Islet precursor cell (in vitro differentiated cells): ENCODE measurements around the gene CD99.
"Not testable (repeated sequence)": the region's sequence is repeated elsewhere in the genome, so short reads cannot be mapped to it uniquely, and the experiment has no call there.

Experiments
- DNase-seq: peaks from one replicate; pipeline ENCODE4 v3.0.0-alpha.2; 2018

Gene CD99

GRCh38 chrX:2732649-2733048 is 41.6 kb downstream of the CD99 start:
- no peak for DNase-seq

GRCh38 chrX:2733286-2733685 is 42.2 kb downstream of the CD99 start:
- DNase-seq, result no peak

- no peak for DNase-seq
These were observed 44.2 kb downstream of the CD99 start for GRCh38 chrX:2735270-2735669.

- no peak for DNase-seq
These were observed 49.6 kb downstream of the CD99 start for GRCh38 chrX:2740672-2741071.

- DNase-seq, result no peak
These were observed 50.3 kb downstream of the CD99 start for GRCh38 chrX:2741386-2741785.

GRCh38 chrX:2746250-2746649 is 55.2 kb downstream of the CD99 start:
- not testable (repeated sequence) for DNase-seq

GRCh38 chrX:2748171-2748814 is 57.2 kb downstream of the CD99 start:
- no peak for DNase-seq

GRCh38 chrX:2748815-2749188 is 57.7 kb downstream of the CD99 start:
- DNase-seq, result no peak

GRCh38 chrX:2751291-2751690 is 60.2 kb downstream of the CD99 start:
- no peak for DNase-seq

- not testable (repeated sequence) for DNase-seq
These were observed 60.8 kb downstream of the CD99 start, which contains the start of gene XG for GRCh38 chrX:2751874-2752300. XG (plus strand) TSS chrX:2752040; CDS start chrX:2752275, 235 bp downstream.

- not testable (repeated sequence) for DNase-seq
These were observed 61.3 kb downstream of the CD99 start for GRCh38 chrX:2752441-2752840.

GRCh38 chrX:2755163-2755715 is 64.1 kb downstream of the CD99 start:
- DNase-seq, result peak; percentile 72

GRCh38 chrX:2756548-2756947 is 65.5 kb downstream of the CD99 start:
- no peak for DNase-seq

GRCh38 chrX:2761246-2761645 is 70.2 kb downstream of the CD99 start:
- DNase-seq, result no peak

- not testable (repeated sequence) for DNase-seq
These were observed 71.6 kb downstream of the CD99 start for GRCh38 chrX:2762671-2763070.

- not testable (repeated sequence) for DNase-seq
These were observed 73.9 kb downstream of the CD99 start for GRCh38 chrX:2764766-2765548.

GRCh38 chrX:2765549-2765830 is 74.4 kb downstream of the CD99 start:
- DNase-seq, result no peak

- no peak for DNase-seq
These were observed 75.8 kb downstream of the CD99 start for GRCh38 chrX:2766906-2767305.

- peak; percentile 96 for DNase-seq
These were observed 76.7 kb downstream of the CD99 start for GRCh38 chrX:2767631-2768455.

GRCh38 chrX:2769615-2770014 is 78.5 kb downstream of the CD99 start:
- no peak for DNase-seq

GRCh38 chrX:2773166-2774055 is 82.3 kb downstream of the CD99 start:
- not testable (repeated sequence) for DNase-seq

GRCh38 chrX:2774057-2774456 is 83.0 kb downstream of the CD99 start:
- DNase-seq, result no peak
